ENCODE measurements around the gene GARIN5B. TPM values are rescaled to one million over a fixed set of nuclear protein-coding genes. Genes with fewer than 3 reads are reported as not detected.
"Not testable (repeated sequence)": the region's sequence is repeated elsewhere in the genome, so short reads cannot be mapped to it uniquely, and the experiment has no call there.

GARIN5B gene
- total RNA-seq, 1 experiment from 2014 or later, result not detected

DNA sequence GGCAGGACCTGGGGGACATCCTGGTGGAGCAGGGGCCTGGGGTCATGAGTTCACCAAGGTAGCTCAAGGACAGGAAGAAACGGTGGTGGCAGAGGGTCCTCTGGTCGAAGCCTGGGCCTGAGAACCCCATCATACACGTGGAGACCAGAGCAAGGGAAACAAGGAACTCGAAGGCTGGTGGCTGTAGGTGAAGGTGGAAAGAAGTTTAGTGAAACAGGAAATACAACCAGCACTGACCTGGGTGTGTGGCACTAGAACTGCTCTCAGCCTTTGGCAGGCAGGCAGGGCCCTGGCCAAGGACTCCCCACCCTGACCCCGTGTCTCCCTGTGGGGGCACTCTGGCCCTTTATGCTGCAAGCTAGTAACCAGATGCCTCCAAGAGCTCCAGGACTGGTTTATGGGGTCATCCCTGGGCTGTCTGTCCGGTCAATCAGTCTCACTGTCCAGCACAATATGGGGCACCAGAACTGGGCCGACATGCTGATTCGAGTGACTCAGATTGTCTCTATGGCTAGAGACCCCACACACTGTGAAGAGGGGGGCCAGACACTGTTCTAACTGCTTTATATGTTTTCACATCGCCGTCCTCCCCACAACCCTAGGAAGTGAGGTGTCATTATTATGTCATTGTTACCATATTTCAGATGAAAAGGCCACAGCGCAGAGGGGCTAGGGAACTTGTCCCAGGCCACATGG lies 12.3 kb downstream of the GARIN5B start:
- no peak for DNase-seq (ENCODE audit: low read depth)

DNA sequence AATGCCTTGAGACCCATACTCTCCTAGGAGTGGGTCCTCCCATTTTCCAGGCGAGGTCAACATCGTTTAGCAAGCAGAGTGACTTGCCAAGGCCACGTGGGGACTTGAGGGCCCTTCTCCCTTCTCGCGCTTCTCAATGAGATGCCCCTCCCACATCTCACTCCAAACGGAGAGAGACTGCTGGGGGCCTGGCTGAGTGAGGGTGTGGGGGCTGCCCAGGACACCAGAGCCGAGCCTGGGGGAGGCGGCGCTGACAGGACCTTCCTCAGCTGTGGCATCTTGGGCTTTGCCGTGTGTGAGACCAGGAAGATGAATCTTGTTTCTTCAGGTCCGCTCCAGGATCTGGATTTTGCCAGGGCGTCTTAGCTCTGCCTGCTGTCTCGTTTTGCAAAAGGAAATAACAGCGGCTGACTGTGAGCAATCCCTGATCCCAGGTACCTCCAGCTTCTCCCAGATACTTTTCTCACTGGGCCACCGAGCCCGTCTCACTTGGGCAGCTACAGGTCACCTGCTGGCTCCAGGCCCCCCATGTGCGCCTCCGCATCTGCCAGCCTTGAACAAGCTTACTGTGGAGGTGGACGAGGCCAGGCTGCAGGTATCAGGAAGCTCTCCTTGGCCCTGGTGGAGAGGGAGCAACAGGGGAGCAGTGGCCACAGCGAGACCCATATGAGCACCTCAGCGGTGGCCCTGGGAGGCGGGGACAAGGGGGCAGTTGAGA lies 14.6 kb downstream of the GARIN5B start:
- DNase-seq (ENCODE audit: low read depth), result no peak

DNA sequence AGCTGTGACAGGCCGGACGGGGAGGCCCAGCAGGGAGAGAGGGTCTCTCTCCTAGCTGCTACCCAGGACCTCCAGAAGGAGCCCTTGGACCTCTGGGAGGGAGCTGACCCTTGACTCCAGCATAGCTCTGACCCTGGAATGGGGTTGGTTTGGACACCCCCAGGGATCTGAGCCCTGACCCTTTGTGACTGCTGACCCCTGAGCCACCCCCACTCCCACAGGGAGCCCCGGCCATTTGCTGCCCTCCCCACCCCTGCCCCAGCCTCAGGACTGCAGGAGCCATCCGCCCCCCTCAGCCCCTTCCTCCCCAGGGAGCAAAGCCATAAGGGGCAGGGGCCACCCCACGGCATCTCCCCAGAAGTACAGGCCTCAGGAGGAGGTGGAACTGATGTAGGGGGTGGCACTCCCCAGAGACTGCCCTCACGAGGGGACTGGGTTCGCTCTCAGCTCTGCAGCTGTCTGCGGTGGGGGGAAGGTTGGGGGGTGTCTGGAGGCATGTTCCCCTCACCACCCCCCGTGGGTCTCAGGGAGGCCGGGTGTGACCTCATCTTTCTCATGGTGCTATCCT lies 15.5 kb downstream of the GARIN5B start:
- no peak for DNase-seq (ENCODE audit: low read depth)

DNA sequence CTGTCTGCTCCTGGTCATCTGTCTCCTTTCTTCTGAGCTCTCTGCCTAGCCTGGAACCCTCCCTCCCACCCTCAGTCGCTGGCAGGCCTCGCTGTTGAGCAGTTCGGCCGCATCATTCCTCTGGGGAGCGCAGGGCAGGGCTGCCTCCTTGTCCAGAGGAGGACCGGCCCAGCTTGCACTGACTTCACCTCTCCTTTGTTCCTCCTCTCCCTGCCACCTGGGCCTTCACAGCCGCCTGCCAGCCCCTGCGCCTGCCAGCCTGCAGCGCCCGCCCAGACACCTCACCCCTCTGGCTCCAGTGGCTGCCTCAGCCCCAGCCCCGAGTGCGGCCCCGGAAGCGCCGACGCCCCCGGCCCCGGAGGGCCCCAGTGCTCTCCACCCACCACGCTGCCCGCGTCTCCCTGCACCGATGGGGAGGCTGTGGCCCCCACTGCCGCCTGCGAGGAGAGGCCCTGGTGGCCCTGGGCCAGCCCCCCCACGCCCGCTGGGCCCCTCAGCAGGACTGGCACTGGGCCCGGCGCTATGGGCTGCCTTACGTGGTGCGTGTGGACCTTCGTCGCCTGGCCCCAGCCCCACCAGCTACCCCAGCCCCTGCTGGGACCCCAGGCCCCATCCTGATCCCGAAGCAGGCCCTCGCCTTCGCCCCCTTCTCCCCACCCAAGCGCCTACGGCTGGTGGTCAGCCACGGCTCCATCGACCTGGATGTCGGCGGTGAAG lies 16.2 kb downstream of the GARIN5B start:
- no peak for DNase-seq (ENCODE audit: low read depth)

GRCh38 chr19:55345818-55346724 lies 17.0 kb downstream of the GARIN5B start:
- DNase-seq (ENCODE audit: low read depth), result peak; percentile 54

- no peak for DNase-seq (ENCODE audit: low read depth)
Measured at GRCh38 chr19:55345101-55345817, 17.8 kb downstream of the GARIN5B start.

DNA sequence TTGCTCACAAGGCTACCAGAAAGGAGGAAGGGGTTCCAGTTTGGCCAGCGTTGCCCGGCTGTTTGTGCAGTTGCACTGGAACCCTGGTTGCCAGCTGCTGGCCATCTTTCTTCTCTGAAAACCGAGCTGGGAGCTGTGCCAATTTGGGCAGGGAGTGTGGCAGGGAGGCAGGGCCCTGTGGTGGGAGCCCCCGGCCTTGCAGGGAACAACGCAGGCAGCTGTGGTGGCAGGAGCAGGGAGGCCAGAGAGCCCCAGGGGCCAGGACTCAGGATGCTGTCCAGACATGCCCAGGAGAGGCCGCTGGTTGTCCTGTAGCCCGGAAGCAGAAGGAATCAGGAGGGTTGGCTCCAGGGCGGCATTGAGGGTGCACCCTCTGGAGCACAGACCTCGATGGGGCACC lies 18.6 kb downstream of the GARIN5B start:
- no peak for DNase-seq (ENCODE audit: low read depth)

DNA sequence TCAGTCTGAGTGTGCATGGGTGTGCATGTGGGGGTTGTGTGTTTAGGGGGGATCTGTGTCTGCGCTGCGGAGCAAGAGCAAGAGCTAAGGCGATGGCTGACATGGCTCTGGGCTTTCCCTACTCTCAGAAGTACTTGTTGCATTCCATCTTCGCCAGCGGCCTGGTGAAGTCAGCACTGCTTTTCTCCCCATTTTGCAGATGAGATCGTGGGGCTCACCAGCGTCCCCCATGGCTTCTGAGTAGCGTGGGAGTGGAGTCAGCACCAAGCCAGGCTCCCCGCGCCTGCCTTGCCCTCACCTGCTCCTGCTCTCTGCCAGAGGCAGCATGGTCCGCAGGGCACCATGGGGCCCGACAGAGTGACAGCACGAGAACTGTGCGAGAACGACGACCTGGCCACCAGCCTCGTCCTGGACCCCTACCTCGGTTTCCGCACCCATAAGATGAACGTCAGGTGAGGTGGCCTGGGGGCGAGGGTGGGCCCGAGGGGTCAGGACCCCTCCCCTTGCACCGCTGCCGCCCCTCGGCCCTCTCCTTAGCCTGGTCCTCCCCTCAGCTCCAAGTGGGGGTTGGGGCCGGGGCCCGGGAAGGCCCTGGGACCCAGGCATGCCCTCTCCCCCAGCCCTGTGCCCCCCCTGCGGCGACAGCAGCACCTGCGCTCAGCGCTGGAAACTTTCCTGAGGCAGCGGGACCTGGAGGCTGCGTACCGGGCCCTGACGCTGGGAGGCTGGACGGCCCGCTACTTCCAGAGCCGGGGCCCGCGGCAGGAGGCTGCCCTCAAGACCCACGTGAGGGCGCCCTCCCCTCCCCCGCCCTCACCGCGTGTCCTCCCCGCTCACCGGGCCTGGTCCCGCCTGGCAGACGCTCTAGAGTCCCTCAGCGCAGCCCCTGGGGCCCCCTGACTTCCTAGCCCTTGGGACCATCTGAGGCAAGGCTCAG lies 21.2 kb downstream of the GARIN5B start:
- no peak for DNase-seq (ENCODE audit: low read depth)

- DNase-seq (ENCODE audit: low read depth), result peak; percentile 72
Measured at GRCh38 chr19:55341171-55341588, 21.9 kb downstream of the GARIN5B start.

DNA sequence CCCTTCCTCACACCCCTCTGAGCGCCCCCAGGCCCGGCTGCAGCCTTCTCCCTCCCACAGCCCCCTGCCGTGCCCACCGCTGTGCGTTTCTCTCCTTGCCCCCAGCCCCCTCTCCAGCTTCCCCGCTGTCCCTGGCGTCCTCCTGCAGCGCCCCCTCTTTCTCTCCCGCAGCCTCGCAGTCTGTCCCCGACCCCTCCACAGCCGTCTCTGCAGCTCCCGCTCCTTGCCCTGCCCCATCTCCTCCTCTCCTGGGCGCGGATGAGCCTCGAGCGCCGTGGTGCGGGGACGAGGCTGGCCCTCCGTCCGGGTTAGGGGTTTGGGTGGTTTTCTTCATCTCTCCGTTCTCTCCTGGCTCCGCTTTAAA lies 22.3 kb downstream of the GARIN5B start:
- peak; percentile 39 for DNase-seq (ENCODE audit: low read depth)

GRCh38 chr19:55339889-55340783 lies 22.9 kb downstream of the GARIN5B start:
- DNase-seq (ENCODE audit: low read depth), result no peak

GRCh38 chr19:55339105-55339888 lies 23.8 kb downstream of the GARIN5B start, which contains the start of gene KMT5C:
TSS of gene KMT5C (plus strand) at chr19:55339876. CDS start at chr19:55341937, 2,061 bp downstream.
- peak; percentile 100 for DNase-seq (ENCODE audit: low read depth)

GRCh38 chr19:55336101-55336500 lies 27.0 kb downstream of the GARIN5B start:
- peak; percentile 52 for DNase-seq (ENCODE audit: low read depth)

DNA sequence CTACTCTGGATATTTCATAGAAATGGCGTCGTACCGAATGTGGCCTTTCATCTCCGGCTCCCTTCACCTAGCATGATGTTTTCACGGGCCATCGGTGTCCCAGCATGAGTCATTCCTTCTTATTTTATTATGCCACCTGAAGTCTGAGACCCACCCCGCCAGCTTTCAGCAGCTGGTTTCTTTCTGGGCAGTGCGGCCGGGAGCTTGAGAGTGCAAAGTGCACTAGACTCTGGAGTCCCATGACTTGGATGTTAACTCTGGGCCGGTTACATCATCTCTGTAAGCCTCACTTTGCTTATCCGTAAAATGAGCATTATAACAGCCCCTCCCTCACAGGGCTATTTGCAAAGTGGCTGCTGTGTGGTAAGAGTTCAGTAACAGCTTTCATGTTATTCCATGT lies 29.2 kb downstream of the GARIN5B start:
- DNase-seq (ENCODE audit: low read depth), result no peak

DNA sequence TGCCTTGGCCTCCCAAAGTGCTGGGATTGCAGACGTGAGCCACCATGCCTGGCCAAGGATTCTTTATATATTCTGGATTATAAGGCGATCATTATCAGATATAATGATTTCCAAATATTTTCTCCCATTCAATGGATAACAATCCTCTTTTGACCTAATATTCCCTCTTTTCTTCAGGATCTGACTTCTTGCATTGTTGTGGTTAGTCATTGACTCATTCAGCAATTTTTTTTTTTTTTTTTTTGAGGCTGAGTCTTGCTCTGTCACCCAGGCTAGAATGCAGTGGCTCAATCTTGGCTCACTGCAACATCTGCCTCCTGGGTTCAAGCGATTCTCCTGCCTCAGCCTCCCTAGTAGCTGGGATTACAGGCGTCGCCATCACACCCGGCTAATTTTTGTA lies 33.3 kb downstream of the GARIN5B start:
- not testable (repeated sequence) for DNase-seq (ENCODE audit: low read depth)

- DNase-seq (ENCODE audit: low read depth), result not testable (repeated sequence)
Measured at GRCh38 chr19:55328774-55329318, 34.2 kb downstream of the GARIN5B start.

- no peak for DNase-seq (ENCODE audit: low read depth)
Measured at GRCh38 chr19:55325172-55325571, 37.9 kb downstream of the GARIN5B start, which contains the start of gene TMEM150B. TSS of gene TMEM150B (minus strand) at chr19:55325341. CDS start at chr19:55321036, 4,305 bp downstream.
